Ovary (tissue), 3 donors: ENCODE data around the gene PRXL2B.

Experiments used
- CTCF ChIP-seq, 3 donors: fragments of 450-650 bp in 2 of 3; fragments of 200-600 bp in 1 of 3; IDR thresholded peaks; one replicate each; pipeline versions ENCODE4 v1.5.1 to v1.8.0; 2016 to 2022; ENCODE audit warnings: antibody characterized with exemption in 3 of 3, mild to moderate bottlenecking in 1 of 3
- EP300 ChIP-seq: sonication (generic); formaldehyde crosslinking; IDR thresholded peaks from one replicate; pipeline ENCODE4 v1.6.1; 2017; ENCODE audit warnings: antibody characterized with exemption
- POLR2A ChIP-seq: fragments of 450-650 bp; IDR thresholded peaks from one replicate; pipeline ENCODE4 v1.6.1; 2017; ENCODE audit warnings: antibody characterized with exemption, mild to moderate bottlenecking, moderate library complexity
- donor health status: DM: no; HTN: no; CAD: no.

- TF ChIP-seq CTCF (IDR thresholded peaks at IDR 0.05) (no peak), EP300 (no peak), POLR2A (no peak)
Observed at GRCh38 chr1:2583331-2583791, 3.2 kb upstream of the PRXL2B start.
